Measurements from ENCODE around the gene NDST1.

The NDST1 gene

GRCh38 chr5:150574818-150575547 lies 67.1 kb downstream of the NDST1 start:
- no peak for DNase-seq

GRCh38 chr5:150575745-150576448 lies 68.0 kb downstream of the NDST1 start:
- no peak for DNase-seq

DNA sequence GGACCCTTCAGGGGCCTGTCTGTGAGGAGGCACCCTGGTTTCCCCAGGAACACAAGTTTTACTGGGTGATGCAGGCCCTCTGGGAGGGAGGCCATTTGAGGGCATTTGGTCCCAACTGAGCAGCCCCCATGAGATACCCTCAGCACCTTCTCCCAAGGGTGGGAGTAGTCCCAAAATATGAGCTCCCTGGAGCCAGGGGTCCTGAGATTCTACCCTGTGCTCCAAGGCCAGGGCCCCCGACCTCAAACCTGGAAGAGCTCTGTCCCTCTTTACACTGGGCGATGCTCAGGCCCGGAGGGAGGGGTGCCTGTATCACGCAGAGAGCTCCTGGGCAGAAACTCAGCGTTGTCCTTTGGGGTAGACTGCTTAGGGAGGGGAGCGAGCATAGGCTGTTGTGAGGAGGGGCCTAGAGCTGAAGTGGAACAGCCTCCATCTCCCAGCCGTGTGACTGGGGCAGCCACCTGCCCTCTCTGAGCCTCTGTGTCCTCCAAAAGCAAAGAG lies 68.6 kb downstream of the NDST1 start:
- DNase-seq: no peak

- DNase-seq: no peak
These were observed 69.6 kb downstream of the NDST1 start for GRCh38 chr5:150577378-150578139.

GRCh38 chr5:150578781-150579461 lies 71.0 kb downstream of the NDST1 start:
- DNase-seq: no peak

- no peak for DNase-seq
These were observed 71.8 kb downstream of the NDST1 start for GRCh38 chr5:150579462-150580400.

DNA sequence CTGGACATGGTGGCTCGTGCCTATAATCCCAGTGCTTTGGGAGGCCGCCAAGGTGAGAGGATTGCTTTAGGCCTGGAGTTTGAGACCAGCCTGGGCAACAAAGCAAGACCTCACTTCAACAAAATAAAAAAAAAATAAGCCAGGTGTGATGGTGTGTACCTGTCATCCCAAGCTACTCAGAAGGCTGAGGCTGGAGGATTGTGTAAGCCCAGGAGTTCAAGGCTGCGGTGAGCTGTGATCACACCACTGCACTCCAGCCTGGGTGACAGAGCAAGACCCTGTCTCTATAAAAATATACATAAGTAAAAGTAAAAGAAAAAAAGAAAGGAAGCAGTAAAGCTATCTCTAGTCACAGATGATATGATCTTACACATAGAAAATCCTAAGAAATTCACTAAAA lies 73.0 kb downstream of the NDST1 start:
- no peak for DNase-seq

- DNase-seq: no peak
These were observed 74.5 kb downstream of the NDST1 start for GRCh38 chr5:150582241-150583109.

GRCh38 chr5:150583541-150584225 lies 75.8 kb downstream of the NDST1 start:
- DNase-seq: no peak

DNA sequence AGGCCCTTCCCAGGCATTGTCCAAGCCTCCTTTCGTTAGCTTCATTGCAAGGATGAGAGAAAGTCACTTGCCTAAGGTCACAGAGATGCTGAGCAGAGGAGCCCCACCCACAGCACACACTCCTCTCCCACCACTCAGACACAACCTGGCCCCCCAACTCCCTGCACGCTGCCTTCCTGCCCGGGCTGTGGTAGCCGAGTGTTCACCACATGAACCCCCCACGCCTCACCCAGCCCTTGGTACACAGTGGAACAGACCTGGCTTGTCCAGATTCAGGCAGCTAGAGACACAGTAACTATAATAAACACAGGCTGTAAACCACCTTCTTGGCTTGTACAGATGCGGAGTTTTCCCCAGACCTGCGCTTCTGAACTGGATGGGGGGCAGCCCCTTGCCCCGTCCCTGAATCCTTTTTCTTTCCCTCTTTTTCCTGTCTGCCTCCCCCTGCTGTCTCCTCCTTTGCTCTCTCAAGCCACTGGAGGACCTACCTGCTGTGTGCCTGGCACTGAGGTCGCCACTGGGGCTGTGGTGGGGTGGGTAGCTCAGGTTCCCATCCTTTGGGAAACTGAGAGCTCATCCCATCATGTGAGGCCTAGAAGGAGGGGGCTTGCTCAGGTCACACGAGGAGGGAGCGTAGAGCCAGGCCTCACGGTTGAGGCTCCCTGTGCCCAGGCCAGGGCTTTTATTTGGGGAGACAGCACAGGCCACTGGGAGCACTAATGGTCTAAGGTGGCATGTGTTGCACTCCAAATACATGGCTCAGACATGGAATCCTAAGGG lies 76.8 kb downstream of the NDST1 start:
- DNase-seq: no peak

- no peak for DNase-seq
These were observed 77.9 kb downstream of the NDST1 start for GRCh38 chr5:150585781-150586341.

DNA sequence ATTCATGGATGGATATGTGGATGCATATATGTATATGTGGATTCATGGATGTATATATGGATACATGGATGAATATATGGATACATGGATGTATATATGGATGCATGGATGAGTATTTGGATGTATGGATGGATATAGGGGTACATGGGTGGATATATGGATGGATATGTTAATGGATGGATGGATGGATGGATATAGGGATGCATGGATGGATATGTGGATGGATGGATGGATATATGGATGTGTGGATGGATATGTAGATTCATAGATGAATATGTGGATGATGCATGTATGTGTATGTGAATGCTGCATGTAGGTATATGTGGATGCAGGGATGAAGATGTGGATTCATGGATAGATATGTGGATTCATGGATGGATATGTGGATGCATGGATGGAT lies 79.1 kb downstream of the NDST1 start:
- DNase-seq: no peak

- no peak for DNase-seq
These were observed 80.1 kb downstream of the NDST1 start for GRCh38 chr5:150587856-150588595.

DNA sequence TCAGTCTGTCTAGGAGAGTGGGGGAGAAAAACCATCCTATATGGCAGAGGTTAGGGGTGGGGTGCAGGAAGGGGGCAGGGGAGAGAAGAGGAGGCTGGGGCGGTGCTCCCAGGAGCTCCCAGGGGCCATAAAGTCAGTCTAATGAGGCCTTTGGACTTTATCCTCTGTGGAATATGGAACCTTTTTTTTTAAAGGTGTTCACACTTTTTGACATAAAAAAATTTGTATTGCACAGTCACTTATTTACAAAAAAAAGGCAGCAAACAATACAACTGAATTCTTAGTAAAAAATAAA lies 80.6 kb downstream of the NDST1 start:
- DNase-seq: no peak

GRCh38 chr5:150589862-150590601 lies 82.1 kb downstream of the NDST1 start:
- no peak for DNase-seq

DNA sequence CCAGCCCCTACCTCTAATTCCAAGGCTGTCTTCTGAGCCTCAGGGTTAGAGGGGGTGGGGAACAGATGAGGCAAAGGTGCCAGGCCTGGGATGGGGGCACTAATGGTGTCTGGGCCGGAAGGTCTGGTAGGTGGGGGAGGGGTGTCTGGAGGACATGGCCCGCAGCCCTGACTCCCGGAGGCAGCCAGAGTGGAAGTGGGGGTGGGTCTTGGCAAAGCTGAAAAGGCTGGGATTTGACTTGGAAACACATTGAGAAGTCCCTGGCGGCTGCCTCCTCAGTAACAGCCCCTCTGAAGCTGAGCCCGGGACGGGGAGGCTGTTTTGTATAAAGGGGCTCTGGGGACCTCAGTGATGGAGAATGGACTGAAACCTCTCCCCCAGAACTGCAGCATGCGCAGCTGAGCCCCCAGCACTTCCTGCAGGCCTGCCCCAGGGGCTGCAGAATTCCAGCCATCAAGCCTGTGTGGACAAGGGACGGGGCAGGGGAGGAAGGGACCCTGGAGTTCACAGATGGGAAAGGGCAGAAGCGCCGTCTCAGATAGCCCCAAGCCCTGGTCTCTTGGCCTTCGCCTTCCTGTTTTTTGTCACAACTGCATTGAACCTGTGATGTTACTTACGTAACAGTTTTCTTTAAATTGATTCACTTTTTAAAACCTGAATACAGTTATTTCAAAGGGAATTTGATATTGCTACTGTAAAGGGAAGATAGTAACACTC lies 83.2 kb downstream of the NDST1 start:
- no peak for DNase-seq

GRCh38 chr5:150593593-150593992 lies 85.7 kb downstream of the NDST1 start:
- no peak for DNase-seq

Measured in NCI-H187 (cell line).